AG08395 (cell line): Measurements from ENCODE around the gene CDK5R1.
"Not testable (repeated sequence)": the region's sequence is repeated elsewhere in the genome, so short reads cannot be mapped to it uniquely, and the experiment has no call there.

ENCODE experiments used
- DNase-seq: peaks from one replicate; pipeline ENCODE4 v3.0.0; 2012; ENCODE audit warnings: mixed read lengths, low spot score

CDK5R1 gene

GRCh38 chr17:32486701-32487472 is at the start of gene CDK5R1:
Gene CDK5R1 (plus strand): TSS chr17:32486993. CDS start chr17:32487621, 628 bp downstream.
- peak; percentile 83 for DNase-seq

- DNase-seq = no peak
Observed at GRCh38 chr17:32440722-32441121, 46.1 kb upstream of the CDK5R1 start.

DNA sequence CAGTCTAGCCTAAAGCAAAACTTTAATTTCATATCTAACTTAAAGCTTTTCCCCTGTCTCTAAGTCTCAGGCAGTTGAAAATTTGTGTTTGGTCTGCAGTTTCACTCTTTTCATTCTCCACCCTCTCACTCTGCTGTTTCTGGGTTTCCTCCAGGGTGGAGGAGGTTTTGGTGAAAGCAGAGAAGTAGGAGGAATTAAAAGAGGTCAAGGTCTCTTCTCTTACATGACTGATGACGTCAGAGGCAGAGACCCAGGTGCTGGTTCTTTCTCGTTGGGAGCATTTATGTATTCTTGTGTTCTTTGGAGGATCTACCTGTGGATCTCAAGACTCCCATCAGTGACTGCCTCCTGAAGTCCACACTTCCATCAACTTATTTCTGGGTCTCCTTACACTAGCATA is 44.9 kb upstream of the CDK5R1 start:
- DNase-seq = no peak

- no peak for DNase-seq
Observed at GRCh38 chr17:32443827-32444300, 42.9 kb upstream of the CDK5R1 start.

GRCh38 chr17:32444301-32445073 is 42.3 kb upstream of the CDK5R1 start, which contains the start of gene PSMD11:
Gene PSMD11 (plus strand): TSS chr17:32444510. CDS start chr17:32444524, 14 bp downstream.
- peak; percentile 98 for DNase-seq

- DNase-seq = peak; percentile 70
Observed at GRCh38 chr17:32445074-32445415, 41.7 kb upstream of the CDK5R1 start.

DNA sequence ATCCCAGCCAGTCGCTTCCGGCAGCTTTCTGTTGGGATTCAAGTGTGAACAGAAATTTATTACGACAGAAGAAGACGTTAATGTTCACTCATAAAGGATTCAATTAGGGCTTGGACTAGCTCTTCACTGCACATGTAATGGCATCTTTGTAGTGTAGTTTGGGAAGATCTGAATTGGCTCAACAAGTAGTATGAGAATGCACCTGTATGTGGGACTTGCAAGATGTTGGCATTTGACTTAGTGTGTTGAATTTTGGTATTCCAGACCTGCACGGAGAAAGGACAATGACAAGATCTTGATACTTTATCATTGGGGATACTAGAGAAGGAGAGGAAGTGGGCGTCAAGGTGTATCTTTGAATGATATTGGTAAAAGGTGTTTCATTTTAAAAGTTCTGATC is 41.3 kb upstream of the CDK5R1 start:
- no peak for DNase-seq

DNA sequence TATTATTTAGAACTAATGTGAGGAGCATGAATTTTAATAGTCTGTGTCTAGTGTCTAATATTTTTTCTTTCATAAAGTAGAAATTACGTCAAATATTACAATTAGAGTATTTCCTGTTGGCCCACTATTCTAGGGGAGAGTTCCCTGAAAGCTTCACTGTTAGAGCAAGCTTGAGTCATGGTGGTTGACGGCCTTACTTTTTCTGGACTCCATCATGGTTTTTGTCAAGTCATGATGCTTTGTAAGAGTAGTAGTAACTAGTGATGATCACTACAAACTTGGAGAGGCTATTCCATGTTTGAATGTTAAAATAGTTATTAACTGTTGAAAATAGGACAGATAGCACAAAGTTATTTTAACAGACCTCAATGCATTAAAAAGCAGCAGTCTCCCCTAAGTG is 40.8 kb upstream of the CDK5R1 start:
- no peak for DNase-seq

DNA sequence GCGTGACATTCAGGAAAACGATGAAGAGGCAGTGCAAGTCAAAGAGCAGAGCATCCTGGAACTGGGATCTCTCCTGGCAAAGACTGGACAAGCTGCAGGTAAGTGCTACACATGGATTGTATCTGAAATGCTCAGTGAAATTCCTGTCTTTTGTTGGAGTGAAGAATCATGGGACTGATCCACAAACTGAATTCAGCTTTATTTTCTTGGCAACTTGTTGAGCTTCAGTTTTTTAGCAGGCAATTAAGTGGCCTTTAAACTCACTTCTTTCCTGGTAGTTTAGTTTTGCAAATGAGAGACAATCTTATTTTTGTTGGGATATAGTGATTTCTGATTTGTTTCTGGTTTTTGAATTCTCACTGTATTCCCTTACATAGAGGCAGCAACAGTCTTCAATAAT is 39.8 kb upstream of the CDK5R1 start:
- no peak for DNase-seq

DNA sequence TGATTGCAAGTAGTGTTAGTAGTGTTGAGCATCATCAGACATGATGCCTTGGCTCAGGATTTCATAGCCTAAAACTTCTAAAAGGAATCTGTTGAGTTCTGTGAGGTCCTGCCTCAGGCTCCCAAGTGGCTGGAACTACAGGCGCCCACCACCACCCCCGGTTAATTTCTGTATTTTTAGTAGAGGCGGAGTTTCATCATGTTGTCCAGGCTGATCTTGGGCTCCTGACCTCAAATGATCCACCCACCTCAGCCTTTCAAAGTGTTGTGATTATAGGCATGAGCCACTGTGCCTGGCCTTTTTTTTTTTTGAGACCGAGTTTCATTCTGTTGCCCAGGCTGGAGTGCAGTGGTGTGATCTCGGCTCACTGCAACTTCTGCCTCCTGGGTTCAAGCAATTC is 36.8 kb upstream of the CDK5R1 start:
- DNase-seq = no peak

DNA sequence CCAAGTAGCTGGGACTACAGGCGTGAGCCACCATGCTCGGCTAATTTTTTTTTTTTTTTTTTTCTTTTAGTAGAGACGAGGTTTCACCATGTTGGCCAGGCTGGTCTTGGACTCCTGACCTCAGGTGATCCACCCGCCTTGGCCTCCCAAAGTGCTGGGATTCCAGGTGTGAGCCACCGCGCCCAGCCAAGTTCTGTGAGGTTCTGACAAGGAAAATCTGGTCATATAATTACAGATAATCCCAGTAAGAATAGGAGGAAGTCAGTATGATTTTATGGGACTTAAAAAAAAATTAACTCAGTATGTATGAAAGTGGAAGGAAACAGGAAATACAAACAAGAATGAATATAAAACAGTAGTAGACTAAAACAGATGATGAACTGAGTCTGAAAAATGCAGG is 36.4 kb upstream of the CDK5R1 start:
- not testable (repeated sequence) for DNase-seq

DNA sequence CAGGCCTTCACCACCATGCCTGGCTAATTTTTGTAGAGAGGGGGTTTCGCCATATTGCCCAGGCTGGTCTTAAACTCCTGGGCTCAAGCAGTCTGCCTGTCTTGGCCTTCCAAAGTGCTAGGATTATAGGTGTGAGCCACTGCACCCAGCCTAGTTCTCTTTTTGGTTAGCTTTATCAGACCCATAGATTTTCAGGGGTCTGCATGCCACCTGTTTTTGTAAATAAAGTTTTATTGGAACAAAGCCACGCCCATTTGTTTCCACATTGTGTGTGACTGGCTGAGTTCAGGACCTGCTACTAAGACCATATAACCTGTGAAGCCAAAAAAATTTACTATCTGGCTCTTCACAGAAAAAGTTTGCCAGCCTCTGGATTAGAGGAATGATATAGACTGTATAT is 34.9 kb upstream of the CDK5R1 start:
- DNase-seq = no peak

DNA sequence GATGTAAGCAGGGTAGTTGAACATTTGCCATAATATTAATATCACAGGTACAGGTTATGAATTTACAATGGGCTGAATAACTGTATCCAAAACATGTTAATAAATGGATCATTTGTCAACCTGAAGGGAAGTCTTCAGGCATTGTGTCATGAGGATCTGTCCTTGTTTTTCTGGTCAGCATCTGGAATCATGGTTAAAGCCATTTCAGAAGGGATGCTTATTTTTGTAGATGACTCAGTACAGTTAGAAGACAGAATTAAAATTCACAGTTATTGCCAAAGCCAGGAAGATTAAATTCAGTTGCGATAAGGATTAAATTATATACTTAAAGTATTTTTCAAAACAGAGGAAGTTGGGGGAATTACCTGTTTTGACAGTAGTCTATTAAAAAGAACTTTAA is 34.5 kb upstream of the CDK5R1 start:
- DNase-seq = no peak

DNA sequence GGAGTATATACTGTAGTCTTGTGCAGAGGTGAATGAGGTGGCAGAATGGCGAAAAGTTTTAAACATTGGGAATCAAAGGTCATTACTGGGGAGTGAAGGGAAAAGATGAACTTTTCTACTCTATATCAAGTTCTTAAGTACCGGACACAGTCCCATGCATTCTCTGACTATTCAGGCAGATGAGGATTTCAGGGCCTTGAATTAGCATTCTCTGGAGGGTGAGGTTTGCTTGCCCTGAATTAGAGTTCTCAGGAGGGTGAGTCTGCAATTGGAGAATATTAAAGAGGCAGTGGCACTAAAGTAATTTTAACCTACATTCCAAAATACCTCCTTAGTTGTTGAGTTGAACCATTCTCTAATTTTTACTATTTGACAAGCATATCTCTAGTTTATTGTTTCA is 33.4 kb upstream of the CDK5R1 start:
- no peak for DNase-seq

GRCh38 chr17:32458371-32458770 is 28.4 kb upstream of the CDK5R1 start:
- no peak for DNase-seq

DNA sequence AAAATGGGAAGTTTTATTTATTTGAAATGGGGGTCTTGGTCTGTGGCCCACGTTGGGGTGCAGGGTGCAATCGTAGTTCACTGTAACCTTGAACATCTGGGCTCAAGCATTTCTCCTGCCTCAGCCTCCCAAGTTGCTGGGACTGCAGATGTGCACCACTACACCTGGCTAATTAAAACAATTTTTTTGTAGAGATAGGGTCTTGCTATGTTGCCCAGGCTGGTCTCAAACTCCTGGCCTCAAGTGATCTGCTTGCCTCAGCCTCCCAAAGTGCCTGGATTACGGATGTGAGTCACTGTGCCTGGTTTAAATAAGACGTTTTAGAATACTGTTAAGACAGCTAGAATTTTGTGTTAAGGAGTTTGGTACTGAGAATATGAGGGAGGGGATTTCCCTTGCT is 26.7 kb upstream of the CDK5R1 start:
- DNase-seq = no peak

DNA sequence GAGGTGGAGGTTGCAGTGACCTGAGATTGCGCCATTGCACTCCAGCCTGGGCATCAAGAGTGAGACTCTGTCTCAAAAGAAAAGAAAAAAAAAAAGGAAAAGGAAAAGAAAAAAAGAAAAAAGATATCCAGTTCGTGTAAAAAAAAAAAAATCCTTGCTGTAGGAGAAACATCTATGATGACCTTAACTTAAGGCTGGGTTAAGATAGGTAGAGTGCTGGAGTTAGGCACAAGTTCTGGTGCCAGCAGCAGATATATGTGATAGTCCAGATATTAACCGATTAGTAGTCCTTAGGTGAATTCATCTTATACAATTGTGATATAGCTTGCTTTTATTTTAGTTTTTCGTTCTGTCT is 25.3 kb upstream of the CDK5R1 start:
- no peak for DNase-seq

DNA sequence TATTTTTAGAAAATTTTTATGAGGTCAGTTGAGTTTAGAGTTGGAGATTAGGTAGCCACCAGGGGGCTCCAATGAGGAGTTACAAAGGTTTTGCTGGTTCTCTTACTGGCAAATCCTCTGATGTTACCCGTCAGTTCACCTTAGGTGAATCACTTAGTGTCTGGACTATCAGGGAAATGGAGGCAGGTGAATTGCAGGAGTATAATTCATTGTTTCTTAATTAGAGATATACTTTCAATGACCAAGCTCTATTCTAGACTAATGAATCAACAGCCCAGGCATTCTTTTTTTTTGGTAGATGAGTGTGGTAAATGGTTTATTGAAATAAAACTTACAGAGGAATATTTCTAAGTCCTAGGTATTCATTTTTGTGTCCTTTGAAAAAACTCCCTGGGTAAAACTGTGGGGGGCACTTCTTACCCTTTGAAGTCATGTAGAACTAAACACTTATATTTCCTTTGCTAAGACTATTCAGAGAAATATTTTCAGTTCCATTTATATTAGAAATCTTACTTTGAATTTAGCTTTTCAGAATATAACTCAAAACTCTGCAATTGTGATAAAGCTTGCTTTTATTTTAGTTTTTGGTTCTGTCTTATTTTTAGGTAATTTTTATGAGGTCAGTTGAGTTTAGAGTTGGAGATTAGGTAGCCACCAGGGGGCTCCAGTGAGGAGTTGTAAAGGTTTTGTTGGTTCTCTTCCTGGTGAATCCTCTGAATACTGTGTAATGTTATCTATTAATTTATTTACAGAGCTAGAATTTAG is 24.8 kb upstream of the CDK5R1 start:
- DNase-seq = peak; percentile 38

GRCh38 chr17:32463304-32463703 is 23.5 kb upstream of the CDK5R1 start:
- no peak for DNase-seq

DNA sequence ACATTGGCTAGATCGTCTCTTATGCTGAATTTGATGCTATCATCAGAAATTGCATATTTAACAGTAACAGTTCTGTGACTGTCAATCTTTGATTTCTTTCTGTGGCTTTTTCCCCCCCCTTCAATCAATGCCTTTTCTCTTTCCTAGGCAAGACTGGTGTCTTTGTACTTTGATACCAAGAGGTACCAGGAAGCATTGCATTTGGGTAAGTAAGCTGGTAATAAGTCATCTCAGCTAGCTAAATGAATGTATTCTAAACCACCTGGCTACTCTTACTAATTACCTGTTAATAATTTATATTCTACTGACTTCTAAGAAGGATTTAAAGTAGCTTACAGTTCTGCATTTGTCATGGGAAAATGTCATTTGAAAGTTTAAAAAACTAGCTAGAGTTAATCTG is 22.4 kb upstream of the CDK5R1 start:
- DNase-seq = no peak

- no peak for DNase-seq
Observed at GRCh38 chr17:32467949-32468348, 18.8 kb upstream of the CDK5R1 start.

DNA sequence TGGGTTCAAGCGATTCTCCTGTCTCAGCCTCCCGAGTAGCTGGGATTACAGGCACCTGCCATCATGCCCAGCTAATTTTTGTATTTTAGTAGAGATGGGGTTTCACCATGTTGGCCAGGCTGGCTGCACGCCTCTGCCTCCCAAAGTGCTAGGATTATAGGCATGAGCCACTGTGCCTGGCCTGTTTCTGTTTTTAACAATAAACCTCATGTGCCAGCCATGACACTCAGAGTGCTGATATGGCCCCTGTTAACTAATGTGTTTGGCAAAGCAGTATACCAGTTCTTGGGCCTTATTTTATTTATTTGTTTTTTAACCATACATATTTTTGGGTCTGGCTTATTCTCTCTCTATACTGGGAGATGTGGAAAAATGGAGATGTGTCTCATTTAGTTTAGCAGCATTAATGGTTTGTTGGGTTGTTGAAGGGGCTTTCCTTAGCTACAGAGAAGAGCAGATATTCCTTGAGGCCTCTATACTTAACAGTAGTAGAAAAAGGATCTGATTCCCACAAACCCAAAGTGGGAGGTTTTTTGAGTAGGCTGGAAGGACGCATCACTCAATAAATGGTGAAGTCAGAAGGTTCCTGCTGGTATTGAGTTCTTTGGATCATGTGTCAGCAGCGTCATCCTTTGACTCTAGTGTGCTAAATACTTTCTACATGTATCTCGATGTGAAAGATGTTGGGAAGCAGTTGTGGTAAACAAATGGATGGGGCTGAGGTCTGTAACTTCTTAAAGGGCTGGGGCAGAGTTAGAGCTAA is 16.2 kb upstream of the CDK5R1 start:
- no peak for DNase-seq
